Epithelial cell of proximal tubule (primary cell): Measurements from ENCODE around the gene C12orf43. TPM values are rescaled to one million over a fixed set of nuclear protein-coding genes. Genes with fewer than 3 reads are reported as not detected.
"Not testable (repeated sequence)": the region's sequence is repeated elsewhere in the genome, so short reads cannot be mapped to it uniquely, and the experiment has no call there.

ENCODE experiments used
- DNase-seq: peaks from one replicate; pipeline ENCODE4 v3.0.0-alpha.2; 2011; ENCODE audit warnings: low read depth
- H3K4me3 ChIP-seq: 2 replicates; pipeline ENCODE4 v1.5.1; 2011; ENCODE audit warnings: low read depth, mild to moderate bottlenecking, low read length
- CTCF ChIP-seq: conservative IDR thresholded peaks from 2 replicates; pipeline ENCODE4 v1.5.1; 2012; ENCODE audit warnings: low read depth, mild to moderate bottlenecking, low read length
- total RNA-seq: library from RNA; depleted of rRNA; stranded (reverse); fragments of >200 nt; gene quantifications from 2 replicates; pipeline ENCODE4 v1.2.3, GENCODE V29; 2015

C12orf43 gene, protein sequence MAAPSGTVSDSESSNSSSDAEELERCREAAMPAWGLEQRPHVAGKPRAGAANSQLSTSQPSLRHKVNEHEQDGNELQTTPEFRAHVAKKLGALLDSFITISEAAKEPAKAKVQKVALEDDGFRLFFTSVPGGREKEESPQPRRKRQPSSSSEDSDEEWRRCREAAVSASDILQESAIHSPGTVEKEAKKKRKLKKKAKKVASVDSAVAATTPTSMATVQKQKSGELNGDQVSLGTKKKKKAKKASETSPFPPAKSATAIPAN
- 20.6 and 22.9 TPM in 2 replicates for total RNA-seq

GRCh38 chr12:121015825-121016766 is at the start of gene C12orf43:
Gene C12orf43, minus strand, starts transcription at chr12:121016487. Its CDS starts 13 bp downstream, at chr12:121016474.
- peak within 1 kb of the TSS; percentile 89 for H3K4me3 ChIP-seq
- peak; percentile 56 for DNase-seq
- TF ChIP-seq CTCF = no peak

GRCh38 chr12:121065345-121065744 is 49.1 kb upstream of the C12orf43 start:
- no peak for TF ChIP-seq CTCF
- no peak for DNase-seq
- H3K4me3 ChIP-seq = no peak overlapping the region

GRCh38 chr12:121064586-121064985 is 48.3 kb upstream of the C12orf43 start:
- not testable (repeated sequence) for DNase-seq

DNA sequence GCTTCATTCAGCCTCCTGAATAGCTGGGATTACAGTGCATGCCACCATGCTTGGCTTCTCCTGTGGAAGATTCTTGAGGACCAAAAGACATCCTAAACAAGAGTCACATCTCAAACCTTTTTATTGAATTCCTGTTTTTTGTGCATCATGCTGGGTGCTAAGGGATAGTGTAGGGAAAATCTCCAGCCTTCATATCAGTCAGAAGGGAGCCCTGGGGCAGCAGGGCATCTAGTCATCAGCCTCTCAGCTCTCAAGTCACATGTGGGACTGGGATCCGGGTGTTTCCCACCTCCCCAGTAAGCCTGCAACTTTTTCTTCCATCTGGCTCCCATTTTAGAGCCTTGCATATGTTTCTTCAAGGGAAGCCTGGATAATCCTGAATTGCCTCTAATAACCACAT is 47.8 kb upstream of the C12orf43 start:
- TF ChIP-seq CTCF = no peak
- DNase-seq = no peak
- no peak overlapping the region for H3K4me3 ChIP-seq

More at GRCh38 chr12:121064586-121064985, 48.3 kb upstream of the C12orf43 start:
- H3K4me3 ChIP-seq = not testable (repeated sequence)

GRCh38 chr12:121062391-121063045 is 46.2 kb upstream of the C12orf43 start:
- H3K4me3 ChIP-seq = no peak overlapping the region
- no peak for DNase-seq
- no peak for TF ChIP-seq CTCF

- no peak overlapping the region for H3K4me3 ChIP-seq
- no peak for DNase-seq
- TF ChIP-seq CTCF = peak; percentile 49
Measured at GRCh38 chr12:121061831-121062230, 45.5 kb upstream of the C12orf43 start.
